Esophagus mucosa (tissue), 1 donor: ENCODE results near the gene TMC4. TPM values are rescaled to one million over a fixed set of nuclear protein-coding genes. Genes with fewer than 3 reads are reported as not detected.

Experiments
- ATAC-seq: fragments of 200-7000 bp; cut with Tn5 transposase; one replicate; pipeline ENCODE4 v1.9.1; 2020
- total RNA-seq: library from RNA; stranded (reverse); gene quantifications from one replicate; pipeline ENCODE4 v1.2.4, GENCODE V29; 2023
- donor health status: DM: yes; HTN: yes; CAD: no.

TMC4 gene
- total RNA-seq, 1 donor from 2014 or later: 36.5 TPM

GRCh38 chr19:54154603-54155345 is 18.2 kb downstream of the TMC4 start:
- no peak for ATAC-seq

DNA sequence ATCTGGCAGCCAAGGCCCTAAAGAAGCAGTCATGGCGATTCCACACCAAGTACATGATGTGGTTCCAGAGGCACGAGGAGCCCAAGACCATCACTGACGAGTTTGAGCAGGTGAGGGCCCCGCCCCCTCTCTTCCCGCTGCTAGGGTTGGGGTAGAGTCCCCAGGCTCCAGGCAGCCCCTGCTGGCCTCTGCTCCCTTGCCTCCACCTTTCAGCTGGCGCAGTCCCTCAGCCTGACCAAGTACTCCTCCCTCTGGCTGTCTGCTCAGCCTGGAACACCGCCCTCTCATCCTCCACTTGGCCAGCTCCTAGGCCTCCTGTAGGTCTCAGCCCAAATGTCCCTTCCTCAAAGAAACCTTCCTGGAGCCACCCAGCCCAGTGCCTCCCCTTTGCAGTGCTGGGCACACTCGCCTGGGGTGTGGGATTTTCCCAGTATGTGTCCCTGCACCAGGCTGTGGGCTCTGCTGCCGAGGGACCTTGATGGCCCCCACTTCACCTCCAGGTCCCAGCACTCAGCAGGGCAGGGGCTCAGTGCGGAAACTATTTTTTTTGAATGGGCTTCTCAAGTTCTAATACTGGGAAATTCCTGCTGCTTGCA is 19.1 kb downstream of the TMC4 start:
- no peak for ATAC-seq

GRCh38 chr19:54152878-54153524 is 20.0 kb downstream of the TMC4 start:
- ATAC-seq: no peak

DNA sequence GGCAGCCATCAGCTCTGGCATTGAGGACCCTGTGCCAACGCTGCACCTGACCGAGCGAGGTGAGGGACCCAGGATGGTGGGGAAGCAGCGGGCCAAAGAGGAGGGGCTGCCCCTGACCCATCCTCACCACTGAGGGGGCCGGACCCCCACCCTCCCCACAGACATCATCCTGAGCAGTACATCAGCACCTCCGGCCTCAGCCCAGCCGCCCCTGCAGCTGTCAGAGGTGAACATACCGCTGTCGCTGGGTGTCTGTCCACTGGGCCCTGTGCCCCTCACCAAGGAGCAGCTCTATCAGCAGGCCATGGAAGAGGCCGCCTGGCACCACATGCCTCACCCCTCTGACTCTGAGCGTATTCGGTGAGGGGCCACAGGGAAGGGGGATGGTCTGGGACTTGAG is 20.7 kb downstream of the TMC4 start:
- no peak for ATAC-seq

GRCh38 chr19:54151362-54152035 is 21.5 kb downstream of the TMC4 start:
- no peak for ATAC-seq

- no peak for ATAC-seq
Measured at GRCh38 chr19:54149021-54149812, 23.7 kb downstream of the TMC4 start.

- ATAC-seq: no peak
Measured at GRCh38 chr19:54148158-54148557, 24.8 kb downstream of the TMC4 start.

DNA sequence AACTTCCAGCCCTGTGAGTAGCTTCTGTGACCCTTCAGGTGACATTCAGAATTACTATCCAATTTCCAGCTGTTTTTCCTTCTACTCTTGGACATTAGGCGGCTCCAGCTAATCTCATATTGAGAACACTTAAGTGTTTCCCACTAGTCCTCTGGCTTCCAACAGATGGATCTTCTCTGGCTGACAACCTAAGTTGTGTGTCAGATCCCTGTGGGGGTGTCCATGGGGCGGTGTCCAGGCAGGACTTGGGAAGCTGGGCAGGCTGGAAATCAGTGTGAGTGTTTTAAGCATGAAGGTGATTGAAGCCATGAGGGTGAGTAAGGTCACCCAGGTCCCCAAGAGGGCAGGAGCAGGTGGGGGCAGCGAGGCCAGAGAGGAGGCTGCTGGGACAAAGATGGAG is 25.3 kb downstream of the TMC4 start:
- ATAC-seq: no peak

DNA sequence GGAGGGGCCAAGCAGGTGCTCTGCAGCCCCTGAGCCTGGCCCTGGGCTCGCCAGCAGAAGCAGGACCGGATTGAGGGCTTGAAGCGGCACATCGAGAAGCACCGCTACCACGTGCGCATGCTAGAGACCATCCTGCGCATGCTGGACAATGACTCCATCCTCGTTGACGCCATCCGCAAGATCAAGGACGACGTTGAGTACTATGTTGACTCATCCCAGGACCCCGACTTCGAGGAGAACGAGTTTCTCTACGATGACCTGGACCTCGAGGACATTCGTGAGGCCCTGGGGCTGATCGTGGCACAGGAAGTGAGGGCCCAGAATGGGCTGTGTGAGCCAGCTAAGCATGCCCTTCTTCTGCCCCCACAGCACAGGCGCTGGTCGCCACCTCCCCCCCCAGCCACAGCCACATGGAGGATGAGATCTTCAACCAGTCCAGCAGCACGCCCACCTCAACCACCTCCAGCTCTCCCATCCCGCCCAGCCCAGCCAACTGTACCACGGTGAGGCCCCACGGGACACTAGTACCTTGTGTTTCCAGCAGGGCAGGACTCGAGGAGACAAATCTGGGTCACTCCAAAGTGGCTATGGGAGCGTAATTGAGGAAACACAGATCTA is 27.3 kb downstream of the TMC4 start:
- no peak for ATAC-seq

GRCh38 chr19:54142166-54142780 is 30.7 kb downstream of the TMC4 start:
- no peak for ATAC-seq

DNA sequence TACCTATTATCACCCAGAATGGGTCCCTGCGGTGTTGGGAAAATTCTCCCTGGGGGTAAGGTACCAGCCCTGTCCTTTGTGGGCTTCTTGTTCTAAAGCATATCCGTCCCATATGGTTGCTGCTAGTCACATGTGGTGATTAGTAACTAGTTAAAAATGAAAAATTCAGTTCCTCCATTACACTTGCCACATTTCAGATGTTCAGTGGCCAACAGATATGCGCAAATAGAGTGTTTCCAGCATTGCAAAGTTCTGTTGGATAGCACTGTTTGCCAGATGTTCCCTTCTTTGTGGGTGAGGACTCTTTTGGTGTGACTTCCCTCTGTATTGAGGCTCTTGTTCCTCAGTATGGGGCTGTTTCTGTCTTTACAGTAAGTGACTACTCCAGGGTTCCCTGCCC is 31.6 kb downstream of the TMC4 start:
- ATAC-seq: no peak

DNA sequence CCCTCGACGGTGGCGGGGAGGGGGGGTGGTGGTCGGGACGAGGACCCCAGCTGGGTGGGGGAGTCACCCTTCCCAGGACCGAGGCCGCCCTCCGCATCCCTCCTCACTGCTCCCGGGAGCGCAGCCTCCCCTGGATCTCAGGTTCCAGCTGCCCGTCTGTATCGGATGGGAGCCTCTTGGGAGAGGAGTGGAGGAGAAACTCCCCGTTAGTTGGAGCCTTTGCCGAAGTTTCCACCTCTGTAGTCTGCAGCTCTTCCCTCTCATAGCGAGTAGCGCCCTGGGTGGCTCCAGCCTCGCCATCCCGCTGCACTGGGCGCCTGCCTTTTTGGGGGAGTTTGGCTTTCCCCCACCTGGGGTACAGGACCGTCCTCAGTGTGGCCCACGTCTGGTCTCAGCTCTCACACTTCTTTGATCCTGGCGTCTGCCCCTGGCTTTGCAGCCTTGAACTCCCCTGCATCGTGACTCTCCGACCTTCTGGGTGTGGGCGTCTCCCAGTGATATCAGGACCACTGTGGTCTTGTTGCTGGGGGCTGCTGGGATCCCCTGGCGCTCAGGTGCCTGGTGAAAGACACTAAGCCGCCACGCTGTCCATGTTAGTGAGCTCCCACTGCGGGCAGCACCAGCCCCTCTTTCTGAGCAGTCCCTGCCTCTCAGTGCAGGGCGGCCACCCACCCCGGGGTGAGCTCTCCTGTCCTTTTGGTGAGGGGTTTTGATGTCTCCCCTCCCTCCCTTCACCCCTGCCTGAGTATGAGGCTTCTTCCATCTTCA is 34.3 kb downstream of the TMC4 start:
- ATAC-seq: no peak

DNA sequence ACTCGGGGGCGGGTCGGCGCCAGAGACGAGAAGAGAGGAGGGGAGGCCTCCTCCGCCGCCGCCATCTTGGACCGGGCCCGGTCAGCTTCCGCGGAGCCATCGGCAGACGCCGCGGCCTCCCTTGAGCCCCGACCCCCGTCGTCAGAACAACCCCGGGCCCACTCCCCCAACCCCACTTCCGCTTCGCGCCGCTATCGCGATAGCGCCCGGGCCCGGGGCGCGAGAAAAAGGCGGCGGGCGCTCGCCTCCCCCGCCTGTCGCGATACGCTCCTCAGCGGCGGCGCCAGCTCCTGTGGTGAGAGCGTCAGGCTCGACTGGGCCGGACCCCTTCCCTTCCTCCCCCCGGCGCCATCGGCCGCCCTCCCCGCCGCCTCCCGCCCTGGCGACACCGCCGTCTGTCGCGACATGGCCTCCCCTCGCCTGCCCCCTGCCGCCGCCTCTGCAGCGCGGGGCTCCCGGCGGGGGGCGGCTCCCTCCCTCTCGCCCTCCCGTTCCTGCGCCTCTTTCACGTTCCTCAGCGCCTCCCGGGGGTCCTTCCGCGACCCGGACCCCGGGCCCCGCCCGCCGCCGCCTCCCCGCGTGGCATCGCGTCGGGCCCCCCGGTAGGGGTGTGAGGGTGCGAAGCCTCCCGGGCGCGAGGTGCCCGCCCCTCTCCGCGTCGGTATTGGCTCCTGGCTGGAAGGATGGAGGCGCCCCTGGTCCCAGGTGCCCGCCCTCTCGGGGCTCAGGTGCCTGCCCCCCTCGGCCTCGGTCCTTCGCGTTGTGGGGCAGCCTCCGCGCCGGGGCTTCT is 35.1 kb downstream of the TMC4 start, which contains the start of gene CNOT3:
Gene CNOT3 (plus strand): TSS at position 64 of the 790 bp plus-strand sequence. CDS start 5,217 bp downstream, outside the sequence.
- ATAC-seq: no peak

- peak; percentile 92 for ATAC-seq
Measured at GRCh38 chr19:54136864-54137698, 35.9 kb downstream of the TMC4 start.

- ATAC-seq: no peak
Measured at GRCh38 chr19:54136086-54136863, 36.7 kb downstream of the TMC4 start.

DNA sequence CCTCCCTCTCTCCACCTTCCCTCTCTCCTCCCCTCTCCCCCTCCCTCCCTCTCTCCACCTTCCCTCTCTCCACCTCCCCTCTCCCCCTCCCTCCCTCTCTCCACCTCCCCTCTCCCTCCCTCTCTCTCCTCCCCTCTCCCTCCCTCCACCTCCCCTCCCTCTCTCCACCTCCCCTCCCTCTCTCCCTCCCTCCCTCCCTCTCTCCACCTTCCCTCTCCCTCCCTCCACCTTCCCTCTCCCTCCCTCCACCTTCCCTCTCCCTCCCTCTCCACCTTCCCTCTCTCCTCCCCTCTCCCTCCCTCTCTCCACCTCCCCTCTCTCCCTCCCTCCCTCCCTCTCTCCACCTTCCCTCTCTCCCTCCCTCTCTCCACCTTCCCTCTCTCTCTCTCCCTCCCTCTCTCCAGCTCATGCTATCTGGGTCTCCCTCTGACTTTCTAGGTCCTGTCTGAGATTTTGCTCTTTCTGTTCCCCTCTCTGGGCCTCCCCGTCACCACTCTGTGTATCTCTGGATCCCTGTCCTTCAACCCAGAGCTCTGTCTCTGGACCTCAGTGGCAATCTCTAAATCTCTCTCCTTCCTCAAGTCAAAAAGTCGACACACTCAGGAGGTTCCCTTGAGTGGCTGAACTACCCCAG is 38.9 kb downstream of the TMC4 start:
- no peak for ATAC-seq

DNA sequence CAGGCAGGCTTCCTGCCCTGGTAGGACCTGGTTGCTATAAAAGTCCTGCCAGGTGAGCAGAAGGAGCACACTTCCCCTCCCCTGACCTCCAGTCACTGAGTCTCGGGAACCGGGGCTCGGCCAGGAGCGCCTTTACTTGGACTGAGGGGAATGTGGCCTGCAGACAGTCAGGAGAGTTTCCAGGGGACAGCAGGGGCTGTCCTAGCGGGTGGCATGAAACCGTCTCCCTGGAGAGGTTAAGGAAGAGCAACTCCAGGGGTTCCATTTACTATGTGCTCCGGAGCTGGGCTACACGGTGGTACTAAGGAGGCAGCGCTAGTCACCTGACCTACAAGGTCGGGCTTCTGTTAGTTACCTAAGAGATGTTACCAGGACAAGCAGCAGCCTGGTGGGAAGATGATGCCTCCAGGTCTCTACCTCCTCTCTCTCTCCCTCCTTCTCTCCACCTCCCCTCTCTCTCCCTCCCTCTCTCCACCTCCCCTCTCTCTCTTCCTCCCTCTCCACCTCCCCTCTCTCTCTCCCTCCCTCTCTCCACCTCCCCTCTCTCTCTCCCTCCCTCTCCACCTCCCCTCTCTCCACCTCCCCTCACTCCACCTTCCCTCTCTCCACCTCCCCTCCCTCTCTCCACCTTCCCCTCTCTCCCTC is 39.5 kb downstream of the TMC4 start:
- ATAC-seq: peak; percentile 13
